Hepatic stellate cell (primary cell): Measurements from ENCODE around the gene MGLL.
A peak's percentile ranks its signal among the peaks of the same experiment; 100 is the strongest.

Experiments
- DNase-seq: peaks from one replicate; pipeline ENCODE4 v3.0.0; 2011; ENCODE audit warnings: low spot score

The MGLL gene

DNA sequence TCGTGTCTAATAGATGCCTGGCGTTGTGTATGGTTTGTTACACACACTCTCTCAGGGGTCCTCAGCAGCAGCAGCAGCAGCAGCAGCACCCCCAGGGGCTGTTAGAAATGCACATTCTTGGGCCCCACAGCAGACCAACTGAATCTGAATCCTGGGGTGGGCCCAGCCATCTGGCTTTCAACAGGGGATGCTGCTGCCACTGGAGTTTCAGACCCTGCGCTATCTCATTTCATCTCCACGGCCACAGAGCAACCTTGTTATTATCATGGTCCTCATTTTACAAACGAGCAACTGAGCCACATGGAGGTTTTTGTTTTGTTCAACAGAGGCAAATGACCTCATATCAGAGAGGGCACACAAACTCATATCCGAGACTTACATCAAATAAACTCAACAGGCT is 47.7 kb downstream of the MGLL start:
- DNase-seq, result no peak

DNA sequence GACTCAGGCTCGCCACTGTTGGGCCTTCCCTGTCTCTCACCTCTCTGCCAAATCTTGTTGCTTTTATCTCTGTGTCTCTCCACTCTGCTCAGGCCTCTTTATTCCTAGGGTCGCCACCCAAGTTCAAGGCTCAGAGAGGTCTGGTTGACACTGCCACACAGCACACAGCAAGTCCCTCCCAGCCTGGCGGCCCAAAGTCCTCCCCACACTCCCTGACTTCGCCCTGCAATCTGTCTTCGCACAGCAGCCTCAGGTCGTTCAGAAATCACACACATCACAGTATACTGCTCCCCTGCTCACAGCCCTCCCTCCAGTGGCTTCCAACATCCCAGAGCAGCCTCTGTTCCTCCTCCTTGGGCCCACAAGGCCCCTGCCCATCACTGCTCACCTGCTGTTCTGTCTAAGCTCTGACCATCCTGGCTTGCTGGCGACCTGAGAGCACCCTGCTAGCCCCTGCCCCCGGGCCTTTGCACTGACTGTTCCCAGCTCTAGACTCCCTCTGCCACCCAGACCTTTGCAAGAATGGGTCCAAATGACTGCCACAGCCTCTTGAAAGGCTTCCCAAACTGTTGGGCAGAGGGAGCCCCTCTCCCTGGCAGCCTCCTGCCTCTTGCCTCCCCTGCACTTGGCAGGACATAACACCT is 48.4 kb downstream of the MGLL start:
- DNase-seq, result no peak

DNA sequence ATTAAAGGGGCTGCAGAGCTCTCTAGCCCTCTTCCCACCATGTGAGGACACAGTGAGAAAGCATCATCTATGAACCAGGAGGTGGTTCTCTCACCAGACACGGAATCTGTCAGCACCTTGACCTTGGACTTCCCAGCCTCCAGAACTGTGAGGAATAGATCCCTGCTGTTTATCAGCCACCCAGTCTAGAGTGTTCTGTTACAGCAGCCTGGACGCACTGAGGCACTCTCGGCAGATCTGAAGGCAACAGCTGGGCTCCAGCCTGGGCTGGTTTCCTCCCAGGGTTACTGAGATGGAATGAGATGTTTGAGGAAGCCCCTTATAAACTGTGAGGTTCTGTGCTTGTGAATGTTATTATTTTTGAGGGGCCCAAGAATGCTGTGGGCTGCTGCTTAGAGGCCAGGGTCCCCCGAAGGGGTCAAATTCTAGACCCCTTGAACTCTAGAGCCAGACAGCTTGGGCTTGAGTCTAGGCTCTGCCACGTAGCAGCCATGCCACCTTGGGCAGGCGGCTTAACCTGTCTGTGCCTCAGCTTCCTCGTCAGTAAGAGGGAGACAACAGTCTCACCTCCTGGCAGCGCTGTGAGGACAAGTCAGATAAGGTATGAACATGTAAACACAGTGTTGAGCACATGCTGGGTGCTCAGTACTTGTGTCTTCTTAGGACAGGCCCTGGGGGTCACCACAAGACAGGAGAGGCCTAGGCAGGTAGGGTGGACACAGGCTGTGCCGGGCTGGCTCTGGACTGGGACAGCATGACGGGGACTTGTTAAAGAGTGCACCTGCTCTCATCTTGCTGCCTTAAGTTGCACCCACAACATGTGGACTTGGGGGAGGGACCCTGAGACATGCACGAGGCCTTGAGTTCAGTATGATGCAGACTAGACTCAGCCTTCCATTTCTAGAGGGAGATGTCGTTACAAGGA is 49.2 kb downstream of the MGLL start:
- no peak for DNase-seq

GRCh38 chr3:127772273-127772672 is 50.0 kb downstream of the MGLL start:
- no peak for DNase-seq

- no peak for DNase-seq
These were observed 50.6 kb downstream of the MGLL start for GRCh38 chr3:127771746-127772145.

GRCh38 chr3:127770671-127771355 is 51.5 kb downstream of the MGLL start:
- no peak for DNase-seq

GRCh38 chr3:127769284-127770081 is 52.8 kb downstream of the MGLL start:
- DNase-seq, result no peak

GRCh38 chr3:127768346-127769008 is 53.8 kb downstream of the MGLL start:
- DNase-seq, result peak; percentile 96

- DNase-seq, result no peak
These were observed 55.2 kb downstream of the MGLL start for GRCh38 chr3:127767126-127767525.

DNA sequence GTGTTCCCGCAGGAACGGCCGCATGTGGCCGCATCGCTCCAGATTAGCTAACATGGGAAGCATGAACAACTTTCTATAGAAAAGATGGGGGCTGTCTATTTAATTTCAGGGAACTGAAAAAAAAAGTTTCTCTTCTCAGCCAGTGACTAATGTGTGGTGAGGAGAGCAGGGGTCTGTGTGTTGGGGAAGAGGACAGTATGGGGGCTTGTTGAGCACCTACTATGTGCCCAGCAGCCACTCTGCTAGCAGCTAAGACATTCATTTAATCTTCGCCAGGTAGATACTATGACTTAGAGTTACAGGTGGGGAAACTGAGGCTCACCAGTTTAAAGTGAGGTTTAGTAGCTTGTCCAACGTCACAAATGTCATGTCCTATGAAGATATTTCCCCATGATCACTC is 56.6 kb downstream of the MGLL start:
- no peak for DNase-seq

- no peak for DNase-seq
These were observed 57.4 kb downstream of the MGLL start for GRCh38 chr3:127764841-127765362.

DNA sequence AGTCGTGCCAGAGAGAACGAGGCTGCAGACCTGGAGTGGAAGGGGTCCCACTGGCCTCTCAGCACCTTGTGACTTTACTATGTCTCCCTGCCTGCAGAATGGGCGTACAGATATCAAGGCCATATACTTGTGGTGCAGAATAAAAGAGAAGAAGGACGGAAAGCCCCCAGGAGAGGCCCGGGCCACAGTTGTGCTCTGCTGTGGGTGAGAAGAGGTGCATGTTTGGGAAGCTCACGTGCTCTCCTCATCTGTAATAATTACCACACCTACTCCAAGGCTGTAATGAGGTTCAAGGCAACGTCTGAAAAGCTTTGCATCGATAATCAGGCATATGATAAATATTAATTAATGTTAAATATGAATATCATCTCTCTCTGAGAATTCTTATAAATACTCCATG is 58.0 kb downstream of the MGLL start:
- DNase-seq, result no peak

GRCh38 chr3:127763816-127764215 is 58.5 kb downstream of the MGLL start:
- no peak for DNase-seq

DNA sequence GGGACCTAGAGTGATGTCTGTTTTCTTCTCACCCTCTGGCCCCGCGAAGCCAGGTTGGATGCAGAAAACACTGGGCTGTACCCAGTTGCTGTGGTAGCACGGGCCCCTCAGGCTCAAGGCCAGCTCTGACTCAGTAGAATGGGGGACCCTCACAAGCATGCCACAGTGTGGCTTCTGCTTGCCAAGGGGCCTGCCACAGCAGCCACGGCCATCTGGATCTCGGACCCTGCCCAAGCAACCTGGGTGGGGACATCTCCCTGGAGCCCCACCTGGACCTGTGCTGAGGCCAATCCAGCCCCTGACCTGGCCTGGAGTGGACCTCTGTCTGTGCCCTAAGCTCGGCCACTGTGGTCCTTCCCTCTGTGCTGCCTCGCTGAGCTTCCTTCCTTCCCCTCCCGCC is 59.0 kb downstream of the MGLL start:
- no peak for DNase-seq

DNA sequence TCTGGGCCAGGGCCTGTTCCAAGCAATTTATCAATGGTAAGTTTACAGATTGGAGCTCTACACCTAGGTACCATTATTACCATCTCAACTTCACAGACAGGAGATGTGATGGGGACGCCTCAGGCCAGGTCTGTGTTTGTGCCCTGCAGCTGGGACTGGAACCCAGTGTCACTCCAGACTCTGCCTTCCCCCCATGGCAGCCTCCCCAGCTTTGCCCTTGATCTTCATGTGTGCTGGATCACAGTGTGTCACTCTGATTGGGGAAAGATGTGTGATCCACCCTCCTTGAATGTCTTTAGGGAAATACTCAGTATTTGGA is 59.6 kb downstream of the MGLL start:
- DNase-seq, result no peak

GRCh38 chr3:127762077-127762786 is 60.1 kb downstream of the MGLL start:
- DNase-seq, result peak; percentile 44

DNA sequence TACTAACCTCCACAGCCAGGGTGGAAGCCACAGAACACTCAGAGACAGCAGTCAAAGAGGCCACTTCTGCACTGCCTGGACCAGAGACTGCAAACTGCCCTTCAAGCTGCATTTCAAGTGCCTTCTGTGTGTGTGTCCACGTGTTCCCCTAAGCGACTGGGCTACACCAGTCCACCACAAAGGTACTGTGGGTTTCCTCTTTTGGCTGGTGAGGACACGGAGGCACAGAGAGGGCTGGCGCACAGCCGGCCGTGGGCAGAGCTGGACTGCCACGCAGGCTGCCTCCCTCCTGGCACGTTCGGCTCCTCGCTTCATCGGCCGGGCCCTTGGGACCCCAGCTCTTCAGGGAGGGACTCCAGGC is 60.9 kb downstream of the MGLL start:
- DNase-seq, result no peak

DNA sequence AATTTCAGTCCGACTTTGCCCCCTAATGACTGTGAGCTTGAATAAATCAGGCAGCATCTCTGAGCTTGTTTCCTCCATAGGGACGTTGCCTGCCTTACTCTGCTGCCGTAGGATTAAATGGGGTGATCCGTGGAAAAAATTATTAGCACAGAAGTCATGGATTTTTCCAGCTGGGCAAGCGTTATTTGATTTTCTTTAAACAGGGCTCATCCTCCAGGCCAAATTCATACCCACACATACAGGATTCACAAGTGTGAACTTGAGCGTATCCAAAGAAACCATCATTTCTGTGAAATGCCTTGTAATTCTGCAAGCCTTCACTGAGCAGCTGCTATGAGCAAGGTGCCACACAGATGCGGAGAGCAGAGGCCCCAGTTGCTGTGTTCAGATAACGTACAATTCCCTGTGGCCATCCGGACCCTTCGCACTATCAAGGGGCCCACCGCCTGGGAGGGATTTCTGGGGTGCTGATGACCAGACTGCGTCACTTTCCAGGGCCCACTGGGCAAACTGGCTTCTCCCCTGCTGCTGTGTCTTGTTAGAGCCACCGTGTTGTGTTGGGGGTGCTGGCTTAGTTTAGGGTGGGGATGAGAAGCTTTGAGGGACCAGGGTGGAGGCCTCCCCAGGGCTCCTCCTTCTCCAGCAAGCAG is 61.4 kb downstream of the MGLL start:
- DNase-seq, result no peak

DNA sequence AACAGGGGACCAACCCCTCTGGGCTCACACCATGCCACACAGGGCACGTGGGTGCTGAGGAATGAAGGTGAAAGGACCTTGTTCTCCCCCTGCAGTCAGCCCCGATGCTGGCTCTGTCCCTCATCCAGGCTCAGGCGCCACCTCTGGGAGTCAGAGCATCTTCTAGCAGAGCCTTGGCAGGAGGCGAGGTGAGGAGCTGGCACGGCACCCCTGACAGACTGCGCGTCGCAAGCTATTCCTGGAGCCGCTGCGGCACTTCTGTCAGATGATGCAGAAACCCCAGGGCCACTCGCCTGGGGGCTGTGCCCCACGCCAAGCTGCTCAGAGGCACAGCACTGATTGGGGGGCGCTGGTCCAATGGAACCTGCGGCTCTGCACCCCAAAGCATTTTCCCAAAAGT is 62.0 kb downstream of the MGLL start:
- no peak for DNase-seq

GRCh38 chr3:127759826-127760225 is 62.5 kb downstream of the MGLL start:
- DNase-seq, result no peak
